NK-92 (cell line): ENCODE results near the gene SPOUT1.

Experiments
- DNase-seq: peaks from one replicate; lab custom pipeline; 2025; ENCODE audit not compliant: unreplicated experiment; lab: John Stamatoyannopoulos, UW

SPOUT1 gene

DNA sequence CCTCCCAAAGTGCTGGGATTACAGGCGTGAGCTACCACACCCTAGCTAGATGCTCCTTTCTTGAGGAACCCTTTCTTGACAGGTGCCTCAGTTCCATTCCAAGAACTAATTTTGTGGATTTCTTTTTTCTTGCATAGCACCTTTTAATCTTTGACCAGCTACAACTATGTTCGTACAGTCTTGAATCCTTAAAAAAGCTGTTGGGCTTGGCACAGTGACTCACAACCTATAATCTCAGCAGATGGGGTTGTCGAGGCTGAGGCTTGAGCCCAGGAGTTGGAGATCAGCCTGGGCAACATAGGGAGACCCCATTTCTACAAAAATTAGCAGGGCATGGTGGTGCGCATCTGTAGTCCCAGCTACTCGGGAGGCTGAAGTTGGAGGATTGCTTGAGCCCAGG, 56.5 kb downstream of the SPOUT1 start:
- DNase-seq: no peak

DNA sequence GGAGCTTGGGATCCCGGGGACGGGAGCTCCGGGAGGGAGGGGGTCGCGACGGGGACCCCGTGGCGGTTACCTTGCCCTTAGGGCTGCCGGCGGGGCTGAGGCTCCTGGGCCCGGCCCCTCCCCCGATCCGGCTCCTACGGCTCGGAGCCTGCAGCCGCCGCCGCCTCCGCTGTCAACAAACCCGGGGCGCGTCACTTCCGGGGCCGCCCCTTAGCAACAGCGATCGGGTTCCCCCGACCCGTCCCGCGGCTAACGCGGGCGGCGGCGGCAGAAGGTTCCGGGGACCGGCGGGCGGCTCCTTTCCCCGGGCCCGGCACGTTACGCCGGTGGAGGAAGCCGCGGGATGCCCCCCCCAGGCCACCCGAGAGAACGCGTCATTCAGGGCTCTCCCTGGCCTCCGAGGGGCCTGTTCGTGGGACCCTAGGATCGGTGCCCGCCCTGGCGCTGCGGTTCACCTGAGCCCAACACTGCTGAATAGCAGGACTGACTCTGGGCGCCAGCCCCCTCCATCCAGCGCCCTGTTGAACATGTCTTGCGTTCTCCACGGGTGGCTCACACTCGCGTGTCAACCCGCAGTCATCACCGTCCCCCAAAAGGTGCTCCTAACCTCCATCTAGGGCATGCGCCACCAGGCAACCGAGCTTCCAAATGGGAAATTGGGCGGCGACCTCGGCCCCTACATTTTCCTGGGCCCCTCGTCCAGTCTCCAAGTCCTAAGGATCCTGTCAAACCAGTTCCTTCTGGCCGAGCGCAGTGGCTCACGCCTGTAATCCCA, 57.7 kb downstream of the SPOUT1 start, which contains the start of gene ZER1:
TSS of gene ZER1 (minus strand) at position 183 of the 775 bp plus-strand sequence. CDS start 16,362 bp downstream, outside the sequence.
- peak; percentile 36 for DNase-seq

- DNase-seq: no peak
Measured at GRCh38 chr9:128771094-128771721, 58.4 kb downstream of the SPOUT1 start.

GRCh38 chr9:128770286-128771030, 59.1 kb downstream of the SPOUT1 start:
- DNase-seq: no peak
